HepG2 (cell line): Measurements from ENCODE around the gene MRPL58. TPM values are rescaled to one million over a fixed set of nuclear protein-coding genes. Genes with fewer than 3 reads are reported as not detected.

ENCODE experiments used
- BRCA1 ChIP-seq: sonication (generic); formaldehyde crosslinking; IDR thresholded peaks from 2 replicates; pipeline ENCODE4 v1.4.0; 2020; ENCODE audit warnings: missing genetic modification reagents
- GZF1 ChIP-seq: sonication (generic); formaldehyde crosslinking; IDR thresholded peaks from 2 replicates; pipeline ENCODE4 v1.5.1; 2020; ENCODE audit warnings: mild to moderate bottlenecking, missing genetic modification reagents
- NFATC3 ChIP-seq: sonication (generic); formaldehyde crosslinking; IDR thresholded peaks from 2 replicates; pipeline ENCODE4 v1.5.1; 2020; ENCODE audit warnings: mild to moderate bottlenecking, missing genetic modification reagents
- POLR2A ChIP-seq, 2 experiments: IDR thresholded peaks; 2 replicates each; pipeline ENCODE4 v1.6.1; 2011; ENCODE audit warnings: low read depth in 2 of 2, low read length in 2 of 2, mild to moderate bottlenecking in 1 of 2, moderate library complexity in 1 of 2; ENCODE audit not compliant: insufficient read depth in 1 of 2
- POLR2AphosphoS2 ChIP-seq: IDR thresholded peaks from 2 replicates; pipeline ENCODE4 v1.6.1; 2011; ENCODE audit warnings: low read depth, low read length, improper control_type of control experiment
- RERE ChIP-seq: IDR thresholded peaks from 2 replicates; pipeline ENCODE4 v1.6.1; 2016; ENCODE audit warnings: low read depth, missing genetic modification reagents, missing compliant biosample characterization
- ZBTB2 ChIP-seq: sonication (generic); formaldehyde crosslinking; IDR thresholded peaks from 2 replicates; pipeline ENCODE4 v1.8.0; 2022; ENCODE audit warnings: low read depth, missing genetic modification reagents
- ZBTB3 ChIP-seq: sonication (generic); formaldehyde crosslinking; IDR thresholded peaks from 2 replicates; pipeline ENCODE4 v1.4.0; 2020; ENCODE audit warnings: low read depth, mild to moderate bottlenecking, moderate library complexity, missing genetic modification reagents, borderline replicate concordance
- ZC3H4 ChIP-seq: sonication (generic); formaldehyde crosslinking; IDR thresholded peaks from 2 replicates; pipeline ENCODE4 v1.4.0; 2020; ENCODE audit warnings: missing genetic modification reagents, borderline replicate concordance
- ZNF136 ChIP-seq: sonication (generic); formaldehyde crosslinking; IDR thresholded peaks from 2 replicates; pipeline ENCODE4 v1.8.1; 2022; ENCODE audit warnings: low read depth, mild to moderate bottlenecking, moderate library complexity, missing genetic modification reagents
- ZNF205 ChIP-seq: IDR thresholded peaks from 2 replicates; pipeline ENCODE4 v1.6.1; 2018; ENCODE audit warnings: missing biosample characterization, missing genetic modification reagents
- ZNF337 ChIP-seq: sonication (generic); formaldehyde crosslinking; IDR thresholded peaks from 2 replicates; pipeline ENCODE4 v1.5.1; 2020; ENCODE audit warnings: missing genetic modification reagents, low read depth, mild to moderate bottlenecking, borderline replicate concordance
- ZNF484 ChIP-seq: sonication (generic); formaldehyde crosslinking; IDR thresholded peaks from 2 replicates; pipeline ENCODE4 v1.5.1; 2020; ENCODE audit warnings: mild to moderate bottlenecking, low read depth, missing genetic modification reagents, borderline replicate concordance
- ZNF557 ChIP-seq: sonication (generic); formaldehyde crosslinking; IDR thresholded peaks from 2 replicates; pipeline ENCODE4 v1.4.0; 2020; ENCODE audit warnings: missing genetic modification reagents
- ZNF605 ChIP-seq: sonication (generic); formaldehyde crosslinking; IDR thresholded peaks from 2 replicates; pipeline ENCODE4 v1.8.0; 2022; ENCODE audit warnings: mild to moderate bottlenecking, missing genetic modification reagents
- ZZZ3 ChIP-seq: sonication (generic); formaldehyde crosslinking; IDR thresholded peaks from 2 replicates; pipeline ENCODE4 v1.4.0; 2020; ENCODE audit warnings: missing genetic modification reagents, mild to moderate bottlenecking, borderline replicate concordance
- polyA plus RNA-seq, 8 experiments: library from polyadenylated mRNA; depleted of rRNA in 3 of 8; stranded (reverse) in 7 of 8; unstranded in 1 of 8; fragments of >200 nt; fragmentation: Illumina TruSeq in 4 of 8; extraction: Trizol in 4 of 8; gene quantifications; 2 replicates each; pipeline versions ENCODE4 v1.2.1 to v1.2.3, GENCODE V29; 2011 to 2016; ENCODE audit warnings: low read depth in 4 of 8, missing spikeins in 1 of 8, mixed read lengths in 1 of 8; ENCODE audit not compliant: insufficient read depth in 1 of 8
- total RNA-seq, 5 experiments: library from RNA; depleted of rRNA; stranded (reverse); fragments of >200 nt; fragmentation: Illumina TruSeq; extraction: Trizol; gene quantifications; 2 replicates each; pipeline ENCODE4 v1.2.3, GENCODE V29; 2016; ENCODE audit warnings: low read depth in 1 of 5
- TF ChIP-seq, protein P1 (sequence below): sonication (generic); formaldehyde crosslinking; IDR thresholded peaks from 2 replicates; pipeline ENCODE4 v1.8.0; 2022; ENCODE audit warnings: mild to moderate bottlenecking, missing genetic modification reagents

The MRPL58 gene
- total and polyA plus RNA-seq, 2 of the 13 experiments (the other 11 are each of a cell fraction or from before 2014, with no cell fraction given), result 44.9 to 68.9 TPM

DNA sequence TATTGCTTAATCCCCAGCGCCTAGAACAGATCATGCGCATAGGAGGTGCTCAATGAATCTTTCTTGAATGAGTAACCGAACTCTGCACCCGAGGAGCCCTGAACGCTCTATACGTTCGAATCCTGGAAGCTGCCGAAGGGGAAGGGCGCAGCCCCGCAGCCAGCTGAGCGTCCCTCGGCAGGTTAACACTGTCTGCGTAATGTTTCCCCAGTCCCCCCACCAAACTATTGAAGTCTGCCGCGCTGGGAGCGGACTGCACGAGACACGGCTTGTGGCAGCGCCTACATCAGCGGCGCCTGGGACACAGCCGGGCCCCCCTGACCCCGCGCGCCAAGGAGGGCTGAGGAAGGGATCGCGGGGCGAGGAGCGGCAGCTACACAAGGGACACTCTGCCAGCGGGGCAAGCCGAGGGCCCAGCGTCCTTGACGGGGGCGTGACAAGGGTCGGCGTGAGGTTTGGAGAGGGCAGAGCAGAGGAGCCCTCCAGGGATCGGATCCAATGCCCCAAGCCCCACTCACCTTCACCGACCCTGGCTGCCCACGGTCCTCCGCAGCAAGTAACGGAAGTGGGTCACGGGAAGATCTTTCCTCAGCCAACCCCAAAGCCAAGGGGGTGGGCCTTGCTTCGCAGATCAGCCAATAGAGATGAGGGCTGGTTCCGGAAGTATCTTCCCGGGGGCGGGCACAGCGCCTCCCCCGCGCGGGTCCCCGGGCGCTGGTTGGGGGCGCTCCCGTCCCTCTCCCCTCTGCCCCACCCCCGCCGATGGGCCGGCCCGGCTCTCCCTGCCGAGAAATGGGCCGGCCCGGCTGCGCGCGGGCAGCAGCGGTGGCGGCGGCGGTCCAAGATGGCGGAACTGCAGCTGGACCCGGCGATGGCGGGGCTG lies 34.2 kb downstream of the MRPL58 start, which contains the start of the genes ATP5PD and KCTD2 (continued):
- peak; percentile 56; the same call in 1 of the 2 replicates for TF ChIP-seq ZC3H4 (CRISPR knock-in tag)
- peak; percentile 65; the same call in 1 of the 2 replicates for TF ChIP-seq ZNF337 (CRISPR knock-in tag)
- peak; percentile 98 to 99 for TF ChIP-seq POLR2A (IDR thresholded peaks at IDR 0.05; ENCODE audit: insufficient read depth in 1 of 2, low read depth in 2 of 2, low read length in 2 of 2)
- TF ChIP-seq ZNF557, result no peak
- TF ChIP-seq, protein P1, sequence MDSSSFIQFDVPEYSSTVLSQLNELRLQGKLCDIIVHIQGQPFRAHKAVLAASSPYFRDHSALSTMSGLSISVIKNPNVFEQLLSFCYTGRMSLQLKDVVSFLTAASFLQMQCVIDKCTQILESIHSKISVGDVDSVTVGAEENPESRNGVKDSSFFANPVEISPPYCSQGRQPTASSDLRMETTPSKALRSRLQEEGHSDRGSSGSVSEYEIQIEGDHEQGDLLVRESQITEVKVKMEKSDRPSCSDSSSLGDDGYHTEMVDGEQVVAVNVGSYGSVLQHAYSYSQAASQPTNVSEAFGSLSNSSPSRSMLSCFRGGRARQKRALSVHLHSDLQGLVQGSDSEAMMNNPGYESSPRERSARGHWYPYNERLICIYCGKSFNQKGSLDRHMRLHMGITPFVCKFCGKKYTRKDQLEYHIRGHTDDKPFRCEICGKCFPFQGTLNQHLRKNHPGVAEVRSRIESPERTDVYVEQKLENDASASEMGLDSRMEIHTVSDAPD, result no peak
- TF ChIP-seq ZNF484, result no peak; the same call in 1 of the 2 replicates
- no peak for TF ChIP-seq GZF1 (CRISPR knock-in tag)
- TF ChIP-seq ZNF605, result peak; percentile 83
- no peak; the same call in none of the 2 replicates for TF ChIP-seq ZNF205
- TF ChIP-seq NFATC3 (CRISPR knock-in tag), result peak; percentile 82
- TF ChIP-seq ZNF136, result peak; percentile 86; the same call in 1 of the 2 replicates
- TF ChIP-seq ZZZ3 (CRISPR knock-in tag), result peak; percentile 45; the same call in 1 of the 2 replicates
- TF ChIP-seq RERE (CRISPR knock-in tag), result no peak
- TF ChIP-seq POLR2AphosphoS2, result peak; percentile 84
- TF ChIP-seq ZBTB3 (CRISPR knock-in tag), result no peak
- TF ChIP-seq BRCA1 (CRISPR knock-in tag), result peak; percentile 89; the same call in 1 of the 2 replicates
- TF ChIP-seq ZBTB2 (CRISPR knock-in tag), result peak; percentile 79
